ENCODE measurements around the gene RUSC1.

- TF ChIP-seq CTCF (IDR thresholded peaks at IDR 0.05) (no peak), POLR2A (IDR thresholded peaks at IDR 0.05) (no peak)
These were observed 20.7 kb upstream of the RUSC1 start for GRCh38 chr1:155300024-155300423.

All from breast epithelium (tissue), 3 donors.